GM19372 (cell line): ENCODE data around the gene ADGRD1.
"Not testable (repeated sequence)": the region's sequence is repeated elsewhere in the genome, so short reads cannot be mapped to it uniquely, and the experiment has no call there.

ENCODE experiments used
- ATAC-seq: cut with Tn5 transposase; IDR thresholded peaks from one replicate; pipeline ENCODE4 v1.9.1; 2021; ENCODE audit warnings: mild to moderate bottlenecking, low read depth, moderate library complexity; ENCODE audit not compliant: unreplicated experiment

Gene ADGRD1

GRCh38 chr12:131066207-131066885 lies 112.6 kb downstream of the ADGRD1 start:
- no peak for ATAC-seq

- no peak for ATAC-seq
Measured at GRCh38 chr12:131066886-131067490, 113.3 kb downstream of the ADGRD1 start.

- no peak for ATAC-seq
Measured at GRCh38 chr12:131067981-131068851, 114.5 kb downstream of the ADGRD1 start.

- not testable (repeated sequence) for ATAC-seq
Measured at GRCh38 chr12:131068926-131069720, 115.4 kb downstream of the ADGRD1 start.

GRCh38 chr12:131070136-131070535 lies 116.4 kb downstream of the ADGRD1 start:
- ATAC-seq: not testable (repeated sequence)

GRCh38 chr12:131070668-131071067 lies 117.0 kb downstream of the ADGRD1 start:
- ATAC-seq: not testable (repeated sequence)

- not testable (repeated sequence) for ATAC-seq
Measured at GRCh38 chr12:131071234-131071820, 117.6 kb downstream of the ADGRD1 start.

- not testable (repeated sequence) for ATAC-seq
Measured at GRCh38 chr12:131071950-131072349, 118.2 kb downstream of the ADGRD1 start.

GRCh38 chr12:131072451-131073230 lies 118.9 kb downstream of the ADGRD1 start:
- ATAC-seq: no peak

GRCh38 chr12:131074221-131075083 lies 120.7 kb downstream of the ADGRD1 start:
- no peak for ATAC-seq

GRCh38 chr12:131075194-131075593 lies 121.5 kb downstream of the ADGRD1 start:
- ATAC-seq: no peak

GRCh38 chr12:131075611-131076010 lies 121.9 kb downstream of the ADGRD1 start:
- ATAC-seq: no peak

GRCh38 chr12:131076296-131076695 lies 122.6 kb downstream of the ADGRD1 start:
- no peak for ATAC-seq

- ATAC-seq: no peak
Measured at GRCh38 chr12:131076791-131077747, 123.4 kb downstream of the ADGRD1 start.

- ATAC-seq: no peak
Measured at GRCh38 chr12:131077931-131078391, 124.3 kb downstream of the ADGRD1 start.

GRCh38 chr12:131082290-131083194 lies 128.8 kb downstream of the ADGRD1 start:
- no peak for ATAC-seq
